ENCODE data around the gene APOL4. TPM values are rescaled to one million over a fixed set of nuclear protein-coding genes. Genes with fewer than 3 reads are reported as not detected.

Gene APOL4
- total RNA-seq, 1 donor from 2014 or later: 0.82 TPM

GRCh38 chr22:36166518-36167220 lies 34.9 kb downstream of the APOL4 start:
- H4K20me1 ChIP-seq (ENCODE audit: low read depth): no peaks in the 10 kb centered on the region
- H3K9me3 ChIP-seq (ENCODE audit: low read depth): no peaks in the 10 kb centered on the region
- DNase-seq (ENCODE audit: low spot score): no peak
- Mint-ChIP-seq H3K4me3 (no peak overlapping the region), H3K27ac (no peak overlapping the region), H3K4me1 (peaks cover 9% of the 10 kb centered on the region), H3K36me3 (no peaks in the 10 kb centered on the region), H3K27me3 (ENCODE audit: insufficient read depth, low read depth) (peaks cover 6% of the 10 kb centered on the region), H3K9me3 (peaks cover 4% of the 10 kb centered on the region)
- no peaks in the 10 kb centered on the region for H3K79me2 ChIP-seq (ENCODE audit: low read depth)
- H3K4me3 ChIP-seq: no peak overlapping the region
- no peaks in the 10 kb centered on the region for H3K27me3 ChIP-seq
- H2AFZ ChIP-seq (replicated peaks): no peak overlapping the region
- no peak overlapping the region for H3K4me2 ChIP-seq
- no peaks in the 10 kb centered on the region for H3K36me3 ChIP-seq
- no peak overlapping the region for H3K27ac ChIP-seq
- no peaks in the 10 kb centered on the region for H3F3A ChIP-seq (ENCODE audit: low read depth)
- no peaks in the 10 kb centered on the region for H3K4me1 ChIP-seq
- H3K9ac ChIP-seq: no peak overlapping the region
- TF ChIP-seq EZH2 (IDR thresholded peaks at IDR 0.05) (no peak), CTCF (IDR thresholded peaks at IDR 0.05) (no peak), EZH2phosphoT487 (IDR thresholded peaks at IDR 0.05) (no peak)

DNA sequence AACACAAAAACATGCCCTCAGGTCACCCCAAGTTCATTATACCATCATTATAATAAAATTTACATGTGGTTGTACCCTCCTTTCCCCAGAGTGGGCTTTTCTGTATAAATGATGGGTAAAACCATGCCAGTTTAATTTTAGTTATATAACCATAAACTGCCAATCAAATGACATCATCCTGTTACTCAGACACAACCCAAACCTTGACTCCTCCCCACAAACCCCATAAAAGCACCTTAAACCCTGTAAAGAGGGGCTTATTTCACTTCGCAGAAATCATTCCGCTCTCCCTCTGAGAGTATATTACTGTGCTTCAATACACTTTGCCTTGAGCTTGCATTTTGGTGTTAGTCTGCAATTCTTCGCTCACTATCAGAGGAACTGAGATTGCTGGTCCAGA lies 35.5 kb downstream of the APOL4 start:
- no peaks in the 10 kb centered on the region for H3K36me3 ChIP-seq
- peaks cover 6% of the 10 kb centered on the region for H3K27me3 Mint-ChIP-seq (ENCODE audit: insufficient read depth, low read depth)
- H3K27ac Mint-ChIP-seq: no peak overlapping the region
- no peaks in the 10 kb centered on the region for H3K36me3 Mint-ChIP-seq
- no peaks in the 10 kb centered on the region for H3F3A ChIP-seq (ENCODE audit: low read depth)
- no peak overlapping the region for H3K4me3 ChIP-seq
- H2AFZ ChIP-seq (replicated peaks): no peak overlapping the region
- H3K9me3 ChIP-seq (ENCODE audit: low read depth): no peaks in the 10 kb centered on the region
- H3K4me2 ChIP-seq: no peak overlapping the region
- H3K27ac ChIP-seq: no peak overlapping the region
- H3K4me3 Mint-ChIP-seq: no peak overlapping the region
- H3K27me3 ChIP-seq: no peaks in the 10 kb centered on the region
- H4K20me1 ChIP-seq (ENCODE audit: low read depth): no peaks in the 10 kb centered on the region
- peaks cover 4% of the 10 kb centered on the region for H3K9me3 Mint-ChIP-seq
- TF ChIP-seq CTCF (IDR thresholded peaks at IDR 0.05) (no peak), EZH2phosphoT487 (IDR thresholded peaks at IDR 0.05) (no peak), EZH2 (IDR thresholded peaks at IDR 0.05) (no peak)
- H3K79me2 ChIP-seq (ENCODE audit: low read depth): no peaks in the 10 kb centered on the region
- no peak for DNase-seq (ENCODE audit: low spot score)
- no peaks in the 10 kb centered on the region for H3K4me1 ChIP-seq
- no peak overlapping the region for H3K9ac ChIP-seq
- peaks cover 9% of the 10 kb centered on the region for H3K4me1 Mint-ChIP-seq

- TF ChIP-seq EZH2 (IDR thresholded peaks at IDR 0.05): no peak
- H3K27ac Mint-ChIP-seq: no peak overlapping the region
- no peak overlapping the region for H3K4me3 Mint-ChIP-seq
- no peak overlapping the region for H3K4me3 ChIP-seq
- no peak overlapping the region for H3K27ac ChIP-seq
- H3K36me3 Mint-ChIP-seq: no peaks in the 10 kb centered on the region
- H3F3A ChIP-seq (ENCODE audit: low read depth): no peaks in the 10 kb centered on the region
- H3K79me2 ChIP-seq (ENCODE audit: low read depth): no peaks in the 10 kb centered on the region
- H3K9me3 Mint-ChIP-seq: peaks cover 4% of the 10 kb centered on the region
- no peak overlapping the region for H2AFZ ChIP-seq (replicated peaks)
- H3K4me1 Mint-ChIP-seq: peaks cover 9% of the 10 kb centered on the region
- no peaks in the 10 kb centered on the region for H3K4me1 ChIP-seq
- no peaks in the 10 kb centered on the region for H3K9me3 ChIP-seq (ENCODE audit: low read depth)
- no peak for DNase-seq (ENCODE audit: low spot score)
- H3K36me3 ChIP-seq: no peaks in the 10 kb centered on the region
- no peaks in the 10 kb centered on the region for H3K27me3 ChIP-seq
- H3K27me3 Mint-ChIP-seq (ENCODE audit: insufficient read depth, low read depth): peaks cover 6% of the 10 kb centered on the region
- H4K20me1 ChIP-seq (ENCODE audit: low read depth): no peaks in the 10 kb centered on the region
- H3K4me2 ChIP-seq: no peak overlapping the region
- no peak overlapping the region for H3K9ac ChIP-seq
Measured at GRCh38 chr22:36165141-36165540, 36.5 kb downstream of the APOL4 start.

GRCh38 chr22:36164621-36165020 lies 37.0 kb downstream of the APOL4 start:
- Histone ChIP-seq H3K36me3 (no peaks in the 10 kb centered on the region), H3K4me2 (no peak overlapping the region), H3K27ac (no peak overlapping the region), H4K20me1 (ENCODE audit: low read depth) (no peaks in the 10 kb centered on the region), H3K9ac (no peak overlapping the region), H3K27me3 (no peaks in the 10 kb centered on the region), H3K4me1 (no peaks in the 10 kb centered on the region), H2AFZ (replicated peaks) (no peak overlapping the region), H3K4me3 (no peak overlapping the region), H3K9me3 (ENCODE audit: low read depth) (no peaks in the 10 kb centered on the region), H3K79me2 (ENCODE audit: low read depth) (no peaks in the 10 kb centered on the region), H3F3A (ENCODE audit: low read depth) (no peaks in the 10 kb centered on the region)
- H3K9me3 Mint-ChIP-seq: peaks cover 4% of the 10 kb centered on the region
- no peak for DNase-seq (ENCODE audit: low spot score)
- H3K27ac Mint-ChIP-seq: no peak overlapping the region
- H3K36me3 Mint-ChIP-seq: no peaks in the 10 kb centered on the region
- H3K4me3 Mint-ChIP-seq: no peak overlapping the region
- H3K4me1 Mint-ChIP-seq: peaks cover 11% of the 10 kb centered on the region
- TF ChIP-seq CTCF (IDR thresholded peaks at IDR 0.05): no peak
- no peak for TF ChIP-seq EZH2phosphoT487 (IDR thresholded peaks at IDR 0.05)
- TF ChIP-seq EZH2 (IDR thresholded peaks at IDR 0.05): no peak
- peaks cover 6% of the 10 kb centered on the region for H3K27me3 Mint-ChIP-seq (ENCODE audit: insufficient read depth, low read depth)

All from neural progenitor cell (in vitro differentiated cells).